ENCODE measurements around the gene LTA4H. TPM values are rescaled to one million over a fixed set of nuclear protein-coding genes. Genes with fewer than 3 reads are reported as not detected.
A peak's percentile ranks its signal among the peaks of the same experiment; 100 is the strongest.

The LTA4H gene
- total RNA-seq, 1 experiment from 2014 or later = 118 TPM

- peak overlapping the region; percentile 81 for H2AFZ ChIP-seq
- H3K4me3 ChIP-seq = no peak overlapping the region; the same call in 1 of the 2 replicates
- CTCF ChIA-PET = no interaction called here
- no peaks in the 10 kb centered on the region for H3K79me2 ChIP-seq (ENCODE audit: low read depth)
- peaks cover 56% of the 10 kb centered on the region for H3F3A ChIP-seq (ENCODE audit: insufficient read depth, low read depth)
- DNase-seq = peak in 1 of 2 experiments; percentile 80
- H4K20me1 ChIP-seq (ENCODE audit: insufficient read depth) = no peaks in the 10 kb centered on the region
- H3K9me2 ChIP-seq (ENCODE audit: insufficient read depth) = no peaks in the 10 kb centered on the region
- intact Hi-C loops (cut with micrococcal nuclease; ENCODE audit: unreplicated experiment) = no loop called here
- no peaks in the 10 kb centered on the region for H3K27me3 ChIP-seq (ENCODE audit: insufficient read depth, low read depth)
- no TSS peak for BruUV-seq (replicated peaks)
- TF ChIP-seq CTCF (conservative IDR thresholded peaks at IDR 0.05) (no peak), EZH2 (IDR thresholded peaks at IDR 0.05; ENCODE audit: low read depth) (no peak)
- H3K27ac ChIP-seq = peak overlapping the region; percentile 99
- H3K4me1 ChIP-seq (replicated peaks; ENCODE audit: insufficient read depth) = peaks cover 58% of the 10 kb centered on the region
- H3K36me3 ChIP-seq (ENCODE audit: low read depth) = no peaks in the 10 kb centered on the region
- peak overlapping the region; percentile 73 for H3K4me2 ChIP-seq
- no peaks in the 10 kb centered on the region for H3K9me3 ChIP-seq (ENCODE audit: insufficient read depth, low read depth)
- POLR2A ChIA-PET (ENCODE audit: unreplicated experiment) = no interaction called here
Measured at GRCh38 chr12:96044017-96044942, 8.9 kb upstream of the LTA4H start.

GRCh38 chr12:96041181-96041580 is 5.8 kb upstream of the LTA4H start:
- ChIA-PET CTCF (no interaction called here), POLR2A (ENCODE audit: unreplicated experiment) (no interaction called here)
- peaks cover 30% of the 10 kb centered on the region for H3F3A ChIP-seq (ENCODE audit: insufficient read depth, low read depth)
- H3K4me1 ChIP-seq (replicated peaks; ENCODE audit: insufficient read depth) = peaks cover 30% of the 10 kb centered on the region
- no peak overlapping the region for H3K27ac ChIP-seq
- no TSS peak for BruUV-seq (replicated peaks)
- no peak for DNase-seq
- H3K4me3 ChIP-seq = no peak overlapping the region
- no peaks in the 10 kb centered on the region for H4K20me1 ChIP-seq (ENCODE audit: insufficient read depth)
- H3K27me3 ChIP-seq (ENCODE audit: insufficient read depth, low read depth) = no peaks in the 10 kb centered on the region
- no peaks in the 10 kb centered on the region for H3K36me3 ChIP-seq (ENCODE audit: low read depth)
- TF ChIP-seq CTCF (conservative IDR thresholded peaks at IDR 0.05) = no peak
- no peak for TF ChIP-seq EZH2 (IDR thresholded peaks at IDR 0.05; ENCODE audit: low read depth)
- no peaks in the 10 kb centered on the region for H3K9me2 ChIP-seq (ENCODE audit: insufficient read depth)
- intact Hi-C loops (cut with micrococcal nuclease; ENCODE audit: unreplicated experiment) = no loop called here
- no peak overlapping the region for H3K4me2 ChIP-seq
- H3K9me3 ChIP-seq (ENCODE audit: insufficient read depth, low read depth) = no peaks in the 10 kb centered on the region
- no peak overlapping the region for H2AFZ ChIP-seq
- no peaks in the 10 kb centered on the region for H3K79me2 ChIP-seq (ENCODE audit: low read depth)

- Histone ChIP-seq H4K20me1 (ENCODE audit: insufficient read depth) (no peaks in the 10 kb centered on the region), H3K36me3 (ENCODE audit: low read depth) (no peaks in the 10 kb centered on the region), H3K4me3 (no peak overlapping the region), H3K79me2 (ENCODE audit: low read depth) (no peaks in the 10 kb centered on the region), H3K9me3 (ENCODE audit: insufficient read depth, low read depth) (no peaks in the 10 kb centered on the region), H3K27me3 (ENCODE audit: insufficient read depth, low read depth) (no peaks in the 10 kb centered on the region), H2AFZ (no peak overlapping the region), H3K9me2 (ENCODE audit: insufficient read depth) (no peaks in the 10 kb centered on the region), H3F3A (ENCODE audit: insufficient read depth, low read depth) (peaks cover 25% of the 10 kb centered on the region), H3K4me2 (no peak overlapping the region), H3K4me1 (replicated peaks; ENCODE audit: insufficient read depth) (peaks cover 23% of the 10 kb centered on the region), H3K27ac (no peak overlapping the region)
- BruUV-seq (replicated peaks) = no TSS peak
- ChIA-PET CTCF (no interaction called here), POLR2A (ENCODE audit: unreplicated experiment) (no interaction called here)
- no peak for DNase-seq
- intact Hi-C loops (cut with micrococcal nuclease; ENCODE audit: unreplicated experiment) = no loop called here
- TF ChIP-seq EZH2 (IDR thresholded peaks at IDR 0.05; ENCODE audit: low read depth) = no peak
- TF ChIP-seq CTCF (conservative IDR thresholded peaks at IDR 0.05) = no peak
Measured at GRCh38 chr12:96040305-96041133, 5.1 kb upstream of the LTA4H start.

Measured in PC-9 (cell line).